ENCODE results near the gene CLDN20. TPM values are rescaled to one million over a fixed set of nuclear protein-coding genes. Genes with fewer than 3 reads are reported as not detected.

CLDN20 gene
- total RNA-seq, 4 donors from 2014 or later, result 0.34 to 0.68 (median 0.34) TPM; not detected in 1

GRCh38 chr6:155301867-155302266, 38.1 kb downstream of the CLDN20 start:
- no peak for DNase-seq (ENCODE audit: low spot score in 2 of 2)
- no peak overlapping the region for H3K4me3 ChIP-seq (ENCODE audit: low read depth, poor library complexity, severe bottlenecking)
- WGBS, 2 donors, result 92 to 96% methylated on average over 2 of the region's 2 CpGs
- TF ChIP-seq, protein P1, sequence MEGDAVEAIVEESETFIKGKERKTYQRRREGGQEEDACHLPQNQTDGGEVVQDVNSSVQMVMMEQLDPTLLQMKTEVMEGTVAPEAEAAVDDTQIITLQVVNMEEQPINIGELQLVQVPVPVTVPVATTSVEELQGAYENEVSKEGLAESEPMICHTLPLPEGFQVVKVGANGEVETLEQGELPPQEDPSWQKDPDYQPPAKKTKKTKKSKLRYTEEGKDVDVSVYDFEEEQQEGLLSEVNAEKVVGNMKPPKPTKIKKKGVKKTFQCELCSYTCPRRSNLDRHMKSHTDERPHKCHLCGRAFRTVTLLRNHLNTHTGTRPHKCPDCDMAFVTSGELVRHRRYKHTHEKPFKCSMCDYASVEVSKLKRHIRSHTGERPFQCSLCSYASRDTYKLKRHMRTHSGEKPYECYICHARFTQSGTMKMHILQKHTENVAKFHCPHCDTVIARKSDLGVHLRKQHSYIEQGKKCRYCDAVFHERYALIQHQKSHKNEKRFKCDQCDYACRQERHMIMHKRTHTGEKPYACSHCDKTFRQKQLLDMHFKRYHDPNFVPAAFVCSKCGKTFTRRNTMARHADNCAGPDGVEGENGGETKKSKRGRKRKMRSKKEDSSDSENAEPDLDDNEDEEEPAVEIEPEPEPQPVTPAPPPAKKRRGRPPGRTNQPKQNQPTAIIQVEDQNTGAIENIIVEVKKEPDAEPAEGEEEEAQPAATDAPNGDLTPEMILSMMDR (IDR thresholded peaks at IDR 0.05), result no peak
- intact Hi-C loops (cut with DNase I; ENCODE audit: low total_unique reads), result no loop called here

- intact Hi-C loops (cut with DNase I; ENCODE audit: low total_unique reads), result no loop called here
- DNase-seq (ENCODE audit: low spot score in 2 of 2), result no peak
- TF ChIP-seq, protein P1 (IDR thresholded peaks at IDR 0.05), result no peak
- TF ChIP-seq POLR2A (IDR thresholded peaks at IDR 0.05), result no peak
- no peak overlapping the region for H3K4me3 ChIP-seq (ENCODE audit: low read depth, poor library complexity, severe bottlenecking)
- 65 to 84% methylated on average over 4 of the region's 4 CpGs for WGBS, 2 donors
Observed at GRCh38 chr6:155303361-155303870, 39.6 kb downstream of the CLDN20 start.

DNA sequence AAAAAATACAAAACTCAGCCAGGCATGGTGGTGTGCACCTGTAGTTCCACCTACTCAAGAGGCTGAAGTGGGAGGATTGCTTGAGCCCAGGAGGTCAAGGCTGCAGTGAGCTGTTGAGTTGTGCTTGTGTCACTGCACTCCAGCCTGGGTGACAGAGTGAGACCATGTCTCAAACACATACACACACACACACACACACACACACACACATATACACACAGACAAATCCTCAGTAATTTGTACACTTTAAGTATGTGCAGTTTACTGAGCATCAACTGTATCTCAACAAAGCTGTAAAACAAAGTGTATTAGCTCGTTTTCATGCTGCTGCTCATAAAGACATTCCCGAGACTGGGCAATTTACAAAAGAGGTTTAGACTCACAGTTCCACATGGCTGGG, 43.1 kb downstream of the CLDN20 start:
- intact Hi-C loops (cut with DNase I; ENCODE audit: low total_unique reads), result no loop called here
- no peak for DNase-seq (ENCODE audit: low spot score in 2 of 2)
- TF ChIP-seq POLR2A (IDR thresholded peaks at IDR 0.05), result no peak
- TF ChIP-seq, protein P1 (IDR thresholded peaks at IDR 0.05), result no peak
- H3K4me3 ChIP-seq (ENCODE audit: low read depth, poor library complexity, severe bottlenecking), result no peak overlapping the region
- 83 to 86% methylated on average over 2 of the region's 2 CpGs for WGBS, 2 donors

DNA sequence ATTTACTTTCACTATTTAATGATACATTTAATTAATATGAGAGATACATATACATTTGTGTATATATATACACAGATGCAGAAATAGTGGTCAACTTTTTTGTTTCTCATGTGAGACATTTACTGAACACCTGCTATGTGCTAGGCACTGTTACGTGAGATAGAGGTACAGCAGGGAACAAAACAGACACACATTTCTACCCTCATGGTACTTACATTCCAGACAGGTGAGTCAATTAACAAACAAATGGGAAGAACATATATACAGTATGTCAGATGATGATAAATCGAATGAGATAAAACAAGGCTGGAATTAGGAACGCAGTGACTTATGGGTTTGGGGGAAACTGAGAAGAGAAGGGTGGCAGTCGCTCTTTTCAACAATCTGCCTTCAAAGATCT, 45.3 kb downstream of the CLDN20 start:
- 92 to 93% methylated on average over 4 of the region's 4 CpGs for WGBS, 2 donors
- TF ChIP-seq, protein P1 (IDR thresholded peaks at IDR 0.05), result no peak
- no peak for TF ChIP-seq POLR2A (IDR thresholded peaks at IDR 0.05)
- H3K4me3 ChIP-seq (ENCODE audit: low read depth, poor library complexity, severe bottlenecking), result no peak overlapping the region
- intact Hi-C loops (cut with DNase I; ENCODE audit: low total_unique reads), result no loop called here
- no peak for DNase-seq (ENCODE audit: low spot score in 2 of 2)

DNA sequence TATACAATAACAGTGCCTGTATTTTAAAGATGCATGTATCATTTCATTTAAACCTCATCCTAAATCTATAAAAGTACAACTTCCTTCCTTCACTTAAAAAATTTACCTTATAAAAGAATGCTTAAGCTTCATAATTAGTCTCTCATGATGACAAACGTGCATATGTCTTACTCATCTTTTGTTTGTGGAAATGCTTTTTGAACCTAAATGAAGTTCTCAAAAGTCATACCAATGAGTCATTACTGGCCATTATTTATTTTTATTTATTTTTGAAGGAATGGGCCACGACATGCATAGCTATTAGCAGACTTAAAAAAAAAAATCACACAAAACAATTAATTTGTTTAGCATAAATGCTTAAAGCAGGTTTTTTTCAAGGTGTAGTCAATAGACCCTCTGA, 46.8 kb downstream of the CLDN20 start:
- WGBS, 2 donors, result 27 to 50% methylated on average over 2 of the region's 2 CpGs
- TF ChIP-seq, protein P1 (IDR thresholded peaks at IDR 0.05), result no peak
- no peak for TF ChIP-seq POLR2A (IDR thresholded peaks at IDR 0.05)
- no peak for DNase-seq (ENCODE audit: low spot score in 2 of 2)
- intact Hi-C loops (cut with DNase I; ENCODE audit: low total_unique reads), result no loop called here
- no peak overlapping the region for H3K4me3 ChIP-seq (ENCODE audit: low read depth, poor library complexity, severe bottlenecking)

GRCh38 chr6:155311086-155311485, 47.3 kb downstream of the CLDN20 start:
- DNase-seq (ENCODE audit: low spot score in 2 of 2), result no peak
- no peak overlapping the region for H3K4me3 ChIP-seq (ENCODE audit: low read depth, poor library complexity, severe bottlenecking)
- TF ChIP-seq, protein P1 (IDR thresholded peaks at IDR 0.05), result no peak
- TF ChIP-seq POLR2A (IDR thresholded peaks at IDR 0.05), result no peak
- 38% methylated on average over 6 of the region's 6 CpGs for WGBS, 2 donors
- intact Hi-C loops (cut with DNase I; ENCODE audit: low total_unique reads), result no loop called here

All from lower leg skin (tissue), 4 donors.